Measurements from ENCODE around the gene GNMT.

DNA sequence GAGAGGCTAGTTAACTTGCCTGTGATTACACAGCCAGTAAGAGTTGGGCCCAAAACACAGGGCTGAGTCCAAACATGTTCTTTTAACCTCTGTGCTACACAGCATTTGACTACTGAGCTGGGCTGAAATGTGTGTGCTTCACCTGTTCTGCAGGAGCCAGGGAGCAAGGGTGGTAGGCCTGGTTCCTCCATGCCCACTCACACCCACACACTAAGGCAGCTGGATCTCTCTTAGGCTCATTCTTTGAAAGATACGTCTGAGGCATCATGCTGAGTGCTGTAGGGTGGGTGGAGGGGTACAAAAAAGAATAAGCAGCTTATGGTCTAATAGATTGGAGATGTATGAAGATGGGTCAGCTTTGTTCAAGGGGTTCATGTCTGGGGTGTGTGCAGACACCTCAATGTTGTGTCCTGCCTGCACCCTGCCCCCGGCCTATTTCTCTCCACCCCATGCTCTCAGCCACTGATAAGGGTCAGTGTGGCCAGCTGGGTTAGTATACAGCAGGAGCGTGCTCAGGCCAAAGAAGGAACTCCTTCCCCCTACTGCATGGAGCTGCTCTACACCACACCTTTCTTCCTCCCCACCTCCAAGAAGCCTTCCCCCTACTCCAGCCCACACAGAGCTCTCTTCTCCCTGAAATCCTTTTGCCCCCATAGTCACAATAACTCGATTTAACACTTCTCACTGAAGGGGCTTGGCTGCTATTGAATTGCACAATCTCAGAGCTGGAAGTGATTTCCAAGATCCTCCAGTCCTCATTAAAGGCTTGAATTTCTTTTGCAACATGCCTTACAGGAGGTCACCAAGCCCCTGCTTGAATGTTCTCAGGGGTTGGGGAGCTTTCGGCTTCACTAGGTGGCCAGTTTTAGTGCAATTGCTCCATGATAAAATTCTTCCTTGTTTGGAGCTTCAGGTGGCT, 27.2 kb downstream of the GNMT start:
- TF ChIP-seq CTCF (conservative IDR thresholded peaks at IDR 0.05; ENCODE audit: low read depth, low read length) (no peak), EZH2 (IDR thresholded peaks at IDR 0.05; ENCODE audit: low read length, unreplicated experiment) (no peak)
